ENCODE measurements around the gene RAP1GAP2.

RAP1GAP2 gene

DNA sequence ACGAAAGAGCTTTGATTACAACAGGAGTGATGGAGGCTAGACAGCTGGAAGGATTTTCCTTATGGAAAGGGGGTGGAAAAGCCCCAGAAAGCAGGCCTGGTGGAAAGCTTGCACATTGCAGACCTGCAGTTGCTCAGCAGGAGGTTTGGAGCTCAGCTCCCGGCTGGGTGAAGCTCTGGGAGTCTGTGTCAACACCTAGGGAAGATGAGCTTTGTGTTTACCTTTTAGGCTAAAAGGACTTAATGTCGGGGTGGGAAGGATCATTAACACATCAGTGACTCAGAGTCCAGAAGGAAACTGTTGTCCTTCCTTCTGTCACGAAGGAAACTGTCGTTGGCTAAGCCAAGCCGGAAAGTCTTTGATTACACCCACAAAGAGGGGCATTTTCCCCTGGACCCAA is 48.2 kb downstream of the RAP1GAP2 start:
- TF ChIP-seq, protein P1, sequence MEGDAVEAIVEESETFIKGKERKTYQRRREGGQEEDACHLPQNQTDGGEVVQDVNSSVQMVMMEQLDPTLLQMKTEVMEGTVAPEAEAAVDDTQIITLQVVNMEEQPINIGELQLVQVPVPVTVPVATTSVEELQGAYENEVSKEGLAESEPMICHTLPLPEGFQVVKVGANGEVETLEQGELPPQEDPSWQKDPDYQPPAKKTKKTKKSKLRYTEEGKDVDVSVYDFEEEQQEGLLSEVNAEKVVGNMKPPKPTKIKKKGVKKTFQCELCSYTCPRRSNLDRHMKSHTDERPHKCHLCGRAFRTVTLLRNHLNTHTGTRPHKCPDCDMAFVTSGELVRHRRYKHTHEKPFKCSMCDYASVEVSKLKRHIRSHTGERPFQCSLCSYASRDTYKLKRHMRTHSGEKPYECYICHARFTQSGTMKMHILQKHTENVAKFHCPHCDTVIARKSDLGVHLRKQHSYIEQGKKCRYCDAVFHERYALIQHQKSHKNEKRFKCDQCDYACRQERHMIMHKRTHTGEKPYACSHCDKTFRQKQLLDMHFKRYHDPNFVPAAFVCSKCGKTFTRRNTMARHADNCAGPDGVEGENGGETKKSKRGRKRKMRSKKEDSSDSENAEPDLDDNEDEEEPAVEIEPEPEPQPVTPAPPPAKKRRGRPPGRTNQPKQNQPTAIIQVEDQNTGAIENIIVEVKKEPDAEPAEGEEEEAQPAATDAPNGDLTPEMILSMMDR (IDR thresholded peaks at IDR 0.05; ENCODE audit: low read depth, low read length): no peak
- H3K4me3 ChIP-seq (ENCODE audit: low read depth, low read length): no peak overlapping the region

DNA sequence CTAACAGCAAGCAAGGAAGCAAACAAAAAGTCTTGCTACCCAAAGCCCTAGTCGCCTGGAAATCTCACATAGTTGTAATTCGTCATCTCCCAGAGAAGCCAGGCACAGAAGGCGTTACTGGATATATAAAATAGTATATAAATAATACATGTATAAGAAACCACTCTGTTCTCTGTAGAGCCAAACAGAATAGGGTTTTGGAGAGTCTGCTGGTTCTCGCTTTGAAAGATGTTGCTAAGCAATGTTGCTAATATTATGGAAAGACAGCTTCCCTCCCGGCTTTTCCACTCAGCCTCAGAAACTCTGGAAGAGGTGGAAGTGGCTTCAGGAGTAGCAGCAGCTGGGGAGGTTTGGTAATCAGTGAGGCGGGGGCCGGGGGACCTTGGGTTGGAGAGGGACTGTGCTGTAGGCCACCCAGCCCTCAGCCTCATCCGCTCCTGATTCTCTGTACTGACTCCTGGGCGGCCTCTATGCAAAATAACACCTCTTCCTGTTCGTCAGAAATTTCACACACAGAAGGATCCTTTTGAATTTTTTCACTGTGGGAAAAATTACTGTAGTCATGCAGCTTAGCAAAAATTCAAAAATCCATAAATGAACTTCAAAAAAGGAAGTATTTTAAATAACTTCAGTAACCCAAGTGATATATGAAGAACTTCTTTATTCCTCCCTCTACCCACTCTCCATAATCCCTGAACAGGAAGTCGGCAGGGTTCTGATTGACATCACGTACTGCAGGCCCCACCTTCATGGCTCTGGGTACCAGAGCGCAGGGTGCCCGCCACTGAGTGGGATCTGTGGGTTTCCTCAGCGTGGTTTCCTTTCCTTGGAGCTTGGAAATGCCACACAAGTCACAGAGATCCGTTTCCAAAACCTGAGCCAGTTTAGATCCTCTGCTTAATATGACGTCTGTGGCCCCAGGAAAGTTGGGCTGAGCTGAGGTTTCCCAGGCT is 51.4 kb downstream of the RAP1GAP2 start:
- TF ChIP-seq, protein P1 (IDR thresholded peaks at IDR 0.05; ENCODE audit: low read depth, low read length): no peak
- no peak overlapping the region for H3K4me3 ChIP-seq (ENCODE audit: low read depth, low read length)

- TF ChIP-seq, protein P1 (IDR thresholded peaks at IDR 0.05; ENCODE audit: low read depth, low read length): no peak
- H3K4me3 ChIP-seq (ENCODE audit: low read depth, low read length): no peak overlapping the region
Observed at GRCh38 chr17:2849327-2849670, 53.1 kb downstream of the RAP1GAP2 start.

GRCh38 chr17:2850991-2851390 is 54.8 kb downstream of the RAP1GAP2 start:
- TF ChIP-seq, protein P1 (IDR thresholded peaks at IDR 0.05; ENCODE audit: low read depth, low read length): no peak

GRCh38 chr17:2851615-2852014 is 55.4 kb downstream of the RAP1GAP2 start:
- TF ChIP-seq, protein P1 (IDR thresholded peaks at IDR 0.05; ENCODE audit: low read depth, low read length): no peak
- no peak overlapping the region for H3K4me3 ChIP-seq (ENCODE audit: low read depth, low read length)

More at GRCh38 chr17:2850991-2851390, 54.8 kb downstream of the RAP1GAP2 start:
- no peak overlapping the region for H3K4me3 ChIP-seq (ENCODE audit: low read depth, low read length)

DNA sequence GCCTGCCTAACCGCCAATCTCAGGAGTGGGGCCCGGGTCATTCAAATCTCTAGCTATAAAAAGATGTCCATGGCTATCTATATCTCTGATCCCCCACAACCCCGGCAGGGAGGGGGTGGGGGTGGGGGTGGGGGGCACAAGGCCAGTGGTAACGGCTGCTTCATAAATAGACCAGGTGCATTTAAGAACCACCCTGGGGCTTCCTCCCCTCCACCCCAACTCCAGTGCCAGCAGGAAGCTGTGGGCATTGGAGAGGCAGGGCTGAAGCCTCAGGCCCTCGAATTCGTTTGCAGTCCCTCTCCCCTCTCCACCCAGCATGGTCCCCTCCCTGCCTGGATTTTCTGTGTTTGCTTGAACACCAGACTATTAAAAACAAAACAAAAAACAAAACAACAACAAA is 56.0 kb downstream of the RAP1GAP2 start:
- TF ChIP-seq, protein P1 (IDR thresholded peaks at IDR 0.05; ENCODE audit: low read depth, low read length): no peak
- H3K4me3 ChIP-seq (ENCODE audit: low read depth, low read length): no peak overlapping the region

GRCh38 chr17:2852729-2853282 is 56.6 kb downstream of the RAP1GAP2 start:
- TF ChIP-seq, protein P1 (IDR thresholded peaks at IDR 0.05; ENCODE audit: low read depth, low read length): no peak
- peak overlapping the region; percentile 81 for H3K4me3 ChIP-seq (ENCODE audit: low read depth, low read length)
